Measurements from ENCODE around the gene UGT8. TPM values are rescaled to one million over a fixed set of nuclear protein-coding genes. Genes with fewer than 3 reads are reported as not detected.

UGT8 gene
- polyA plus RNA-seq, 1 of the 3 experiments (the other 2 are of a cell fraction): not detected

DNA sequence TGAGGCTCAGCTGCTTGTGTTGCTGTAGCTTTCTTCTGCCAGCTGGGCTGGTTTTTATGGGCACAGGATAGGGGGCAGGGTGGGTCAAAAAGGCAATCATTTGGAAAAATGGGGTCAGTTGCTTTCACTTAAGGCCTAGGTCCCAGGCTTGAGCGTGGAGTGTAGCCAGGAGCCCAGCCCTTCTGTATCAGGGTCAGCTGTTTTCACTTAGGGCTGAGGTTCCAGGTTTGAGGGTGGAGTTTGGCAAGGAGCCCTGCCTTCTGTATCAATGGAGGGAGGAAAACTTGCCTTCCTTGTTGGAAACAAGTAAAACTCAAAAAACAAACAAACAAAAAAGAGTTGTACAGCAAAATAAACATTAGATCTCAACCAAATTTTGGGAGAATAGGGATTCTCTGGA lies 37.0 kb upstream of the UGT8 start:
- POLR2A ChIA-PET: no interaction called here
- CTCF ChIA-PET: no interaction called here

More for the DNA sequence above, 37.0 kb upstream of the UGT8 start:
- WGBS (ENCODE audit: low lambda C conversion rate): 0% methylated on average over 1 of the region's 1 CpG
- Histone ChIP-seq H3K27me3 (ENCODE audit: insufficient read depth) (no peaks in the 10 kb centered on the region), H3K36me3 (replicated peaks in 1 of 2; ENCODE audit: control insufficient read depth in 1 of 2, insufficient read depth in 2 of 2, low read length in 1 of 2) (no peaks in the 10 kb centered on the region), H4K20me1 (ENCODE audit: insufficient read depth) (no peaks in the 10 kb centered on the region), H3F3A (replicated peaks; ENCODE audit: insufficient read depth) (no peaks in the 10 kb centered on the region), H3K79me2 (ENCODE audit: insufficient read depth) (no peaks in the 10 kb centered on the region), H3K9ac (no peak overlapping the region), H2AFZ (ENCODE audit: low read depth) (no peak overlapping the region), H3K27ac (ENCODE audit: low read depth in 2 of 2, low read length in 1 of 2) (no peak overlapping the region), H3K9me2 (no peaks in the 10 kb centered on the region), H3K4me1 (ENCODE audit: control insufficient read depth in 1 of 2, insufficient read depth in 2 of 2, low read depth in 1 of 2, low read length in 1 of 2) (no peaks in the 10 kb centered on the region), H3K9me3 (peaks cover 19% of the 10 kb centered on the region; the same call in 1 of the 2 replicates), H3K4me2 (no peak overlapping the region), H3K4me3 (ENCODE audit: low read depth in 2 of 2, low read length in 1 of 2) (no peak overlapping the region)
- no peak for DNase-seq
- TF ChIP-seq, protein P1, sequence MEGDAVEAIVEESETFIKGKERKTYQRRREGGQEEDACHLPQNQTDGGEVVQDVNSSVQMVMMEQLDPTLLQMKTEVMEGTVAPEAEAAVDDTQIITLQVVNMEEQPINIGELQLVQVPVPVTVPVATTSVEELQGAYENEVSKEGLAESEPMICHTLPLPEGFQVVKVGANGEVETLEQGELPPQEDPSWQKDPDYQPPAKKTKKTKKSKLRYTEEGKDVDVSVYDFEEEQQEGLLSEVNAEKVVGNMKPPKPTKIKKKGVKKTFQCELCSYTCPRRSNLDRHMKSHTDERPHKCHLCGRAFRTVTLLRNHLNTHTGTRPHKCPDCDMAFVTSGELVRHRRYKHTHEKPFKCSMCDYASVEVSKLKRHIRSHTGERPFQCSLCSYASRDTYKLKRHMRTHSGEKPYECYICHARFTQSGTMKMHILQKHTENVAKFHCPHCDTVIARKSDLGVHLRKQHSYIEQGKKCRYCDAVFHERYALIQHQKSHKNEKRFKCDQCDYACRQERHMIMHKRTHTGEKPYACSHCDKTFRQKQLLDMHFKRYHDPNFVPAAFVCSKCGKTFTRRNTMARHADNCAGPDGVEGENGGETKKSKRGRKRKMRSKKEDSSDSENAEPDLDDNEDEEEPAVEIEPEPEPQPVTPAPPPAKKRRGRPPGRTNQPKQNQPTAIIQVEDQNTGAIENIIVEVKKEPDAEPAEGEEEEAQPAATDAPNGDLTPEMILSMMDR (IDR thresholded peaks at IDR 0.05): no peak
- TF ChIP-seq FOSL2 (IDR thresholded peaks at IDR 0.05; ENCODE audit: borderline replicate concordance, low read depth) (no peak), CHD2 (IDR thresholded peaks at IDR 0.05; ENCODE audit: low read length, partially characterized antibody) (no peak), PBX3 (IDR thresholded peaks at IDR 0.05) (no peak), ZBTB33 (IDR thresholded peaks at IDR 0.05; ENCODE audit: borderline replicate concordance, low read depth) (no peak), SIN3A (IDR thresholded peaks at IDR 0.05; ENCODE audit: borderline replicate concordance, low read depth, low read length) (no peak), ELF1 (IDR thresholded peaks at IDR 0.05) (no peak), FOXM1 (IDR thresholded peaks at IDR 0.05; ENCODE audit: low read depth) (no peak)
- TF ChIP-seq, protein P2, sequence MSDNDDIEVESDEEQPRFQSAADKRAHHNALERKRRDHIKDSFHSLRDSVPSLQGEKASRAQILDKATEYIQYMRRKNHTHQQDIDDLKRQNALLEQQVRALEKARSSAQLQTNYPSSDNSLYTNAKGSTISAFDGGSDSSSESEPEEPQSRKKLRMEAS (IDR thresholded peaks at IDR 0.05; ENCODE audit: low read depth): no peak
- TF ChIP-seq, protein P3, sequence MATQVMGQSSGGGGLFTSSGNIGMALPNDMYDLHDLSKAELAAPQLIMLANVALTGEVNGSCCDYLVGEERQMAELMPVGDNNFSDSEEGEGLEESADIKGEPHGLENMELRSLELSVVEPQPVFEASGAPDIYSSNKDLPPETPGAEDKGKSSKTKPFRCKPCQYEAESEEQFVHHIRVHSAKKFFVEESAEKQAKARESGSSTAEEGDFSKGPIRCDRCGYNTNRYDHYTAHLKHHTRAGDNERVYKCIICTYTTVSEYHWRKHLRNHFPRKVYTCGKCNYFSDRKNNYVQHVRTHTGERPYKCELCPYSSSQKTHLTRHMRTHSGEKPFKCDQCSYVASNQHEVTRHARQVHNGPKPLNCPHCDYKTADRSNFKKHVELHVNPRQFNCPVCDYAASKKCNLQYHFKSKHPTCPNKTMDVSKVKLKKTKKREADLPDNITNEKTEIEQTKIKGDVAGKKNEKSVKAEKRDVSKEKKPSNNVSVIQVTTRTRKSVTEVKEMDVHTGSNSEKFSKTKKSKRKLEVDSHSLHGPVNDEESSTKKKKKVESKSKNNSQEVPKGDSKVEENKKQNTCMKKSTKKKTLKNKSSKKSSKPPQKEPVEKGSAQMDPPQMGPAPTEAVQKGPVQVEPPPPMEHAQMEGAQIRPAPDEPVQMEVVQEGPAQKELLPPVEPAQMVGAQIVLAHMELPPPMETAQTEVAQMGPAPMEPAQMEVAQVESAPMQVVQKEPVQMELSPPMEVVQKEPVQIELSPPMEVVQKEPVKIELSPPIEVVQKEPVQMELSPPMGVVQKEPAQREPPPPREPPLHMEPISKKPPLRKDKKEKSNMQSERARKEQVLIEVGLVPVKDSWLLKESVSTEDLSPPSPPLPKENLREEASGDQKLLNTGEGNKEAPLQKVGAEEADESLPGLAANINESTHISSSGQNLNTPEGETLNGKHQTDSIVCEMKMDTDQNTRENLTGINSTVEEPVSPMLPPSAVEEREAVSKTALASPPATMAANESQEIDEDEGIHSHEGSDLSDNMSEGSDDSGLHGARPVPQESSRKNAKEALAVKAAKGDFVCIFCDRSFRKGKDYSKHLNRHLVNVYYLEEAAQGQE (IDR thresholded peaks at IDR 0.05; ENCODE audit: low read depth, low read length): no peak

Data from SK-N-SH (cell line).